ENCODE results near the gene MBP. TPM values are rescaled to one million over a fixed set of nuclear protein-coding genes. Genes with fewer than 3 reads are reported as not detected.

The MBP gene
- polyA plus RNA-seq, 1 donor from 2014 or later, result 89.4 TPM

DNA sequence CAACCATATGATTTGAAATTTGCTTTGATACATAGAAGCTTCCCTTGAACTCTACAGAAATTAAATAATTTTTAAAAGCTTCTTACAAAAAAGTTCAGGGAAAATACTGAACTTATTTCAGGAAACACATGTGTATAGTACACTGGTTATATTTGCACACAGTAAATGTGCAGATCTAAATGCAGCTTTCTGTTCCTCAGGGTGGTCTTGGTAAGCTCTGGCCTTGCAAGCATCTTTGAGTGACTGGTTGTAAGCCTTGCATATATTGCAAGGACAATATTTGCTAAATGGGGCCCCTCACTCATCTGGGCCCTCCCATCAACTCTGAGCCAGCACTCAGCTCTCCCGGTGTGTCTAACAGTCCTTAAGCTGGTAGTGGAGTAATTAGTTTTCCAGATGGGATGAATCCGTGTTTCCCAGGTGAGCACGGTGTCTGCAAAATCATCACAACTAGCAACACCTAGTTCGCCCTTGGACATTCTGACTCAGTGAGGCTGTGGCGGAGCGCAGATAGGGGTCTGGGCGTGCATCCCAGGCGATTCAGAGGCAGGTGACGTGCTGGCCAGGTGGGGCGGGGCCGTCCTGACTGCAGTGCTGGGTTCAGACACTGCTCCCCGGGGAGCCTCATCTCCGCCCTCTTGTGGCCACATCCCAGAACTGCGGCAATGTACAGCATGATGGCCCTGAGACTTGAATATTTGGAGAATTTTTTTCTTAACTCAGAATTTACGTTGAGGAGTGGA, 149.6 kb downstream of the MBP start:
- Mint-ChIP-seq H3K27ac (peak overlapping the region; percentile 85 to 98 (median 93)), H3K27me3 (peaks cover 1% of the 10 kb centered on the region), H3K9me3 (peaks cover 0 to 10% (median 0%) of the 10 kb centered on the region in 3 donors), H3K4me1 (peaks cover 41 to 51% (median 44%) of the 10 kb centered on the region in 3 donors), H3K36me3 (peaks cover 6% of the 10 kb centered on the region), H3K4me3 (peak overlapping the region; percentile 58 to 91 (median 82))

DNA sequence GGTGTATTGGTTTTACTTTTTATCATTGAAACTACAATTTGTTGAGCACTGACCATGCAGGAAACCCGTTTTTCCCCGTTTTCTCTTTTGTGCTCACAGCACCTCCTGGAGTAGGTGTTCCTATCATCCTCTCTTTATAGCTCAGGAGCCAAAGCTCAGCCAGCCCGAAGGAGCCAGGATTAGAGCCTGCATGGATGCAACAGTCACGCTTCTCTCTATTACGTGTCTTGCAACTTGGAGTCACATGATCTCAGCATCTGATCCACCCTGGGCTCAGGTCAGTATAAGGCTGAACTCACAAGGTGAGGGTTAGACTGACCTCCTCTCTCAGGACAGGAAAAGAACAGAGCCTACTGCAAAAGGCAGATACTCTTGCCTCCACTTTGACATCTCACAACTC, 150.5 kb downstream of the MBP start:
- Mint-ChIP-seq H3K4me3 (peak overlapping the region; percentile 72 to 94 (median 78)), H3K27me3 (no peaks in the 10 kb centered on the region), H3K36me3 (peaks cover 6% of the 10 kb centered on the region), H3K27ac (peak overlapping the region; percentile 93 to 99 (median 98)), H3K9me3 (peaks cover 0 to 10% (median 0%) of the 10 kb centered on the region in 3 donors), H3K4me1 (peaks cover 45 to 56% (median 47%) of the 10 kb centered on the region in 3 donors)

GRCh38 chr18:76981396-76981968, 151.1 kb downstream of the MBP start:
- Mint-ChIP-seq H3K4me1 (peaks cover 48 to 60% (median 50%) of the 10 kb centered on the region in 3 donors), H3K27ac (peak overlapping the region; percentile 93 to 99 (median 98)), H3K4me3 (peak overlapping the region; percentile 72 to 94 (median 78)), H3K36me3 (peaks cover 6% of the 10 kb centered on the region), H3K27me3 (no peaks in the 10 kb centered on the region), H3K9me3 (peaks cover 0 to 10% (median 0%) of the 10 kb centered on the region in 3 donors)

- Mint-ChIP-seq H3K27ac (peak overlapping the region; percentile 93 to 99 (median 98)), H3K4me1 (peaks cover 48 to 63% (median 51%) of the 10 kb centered on the region in 3 donors), H3K9me3 (peaks cover 0 to 10% (median 0%) of the 10 kb centered on the region in 3 donors), H3K4me3 (peak overlapping the region; percentile 72 to 94 (median 78)), H3K27me3 (no peaks in the 10 kb centered on the region), H3K36me3 (peaks cover 6% of the 10 kb centered on the region)
These were observed 151.8 kb downstream of the MBP start for GRCh38 chr18:76980663-76981395.

GRCh38 chr18:76979906-76980305, 152.7 kb downstream of the MBP start:
- peaks cover 0 to 10% (median 0%) of the 10 kb centered on the region in 3 donors for H3K9me3 Mint-ChIP-seq
- H3K4me3 Mint-ChIP-seq, result peak overlapping the region in 3 of 4 donors; percentile 50 to 94 (median 77)
- H3K36me3 Mint-ChIP-seq, result peaks cover 6% of the 10 kb centered on the region
- H3K27me3 Mint-ChIP-seq, result no peaks in the 10 kb centered on the region
- H3K4me1 Mint-ChIP-seq, result peaks cover 48 to 63% (median 51%) of the 10 kb centered on the region in 3 donors
- peak overlapping the region; percentile 93 to 99 (median 98) for H3K27ac Mint-ChIP-seq

GRCh38 chr18:76979111-76979751, 153.4 kb downstream of the MBP start:
- Mint-ChIP-seq H3K36me3 (peaks cover 6% of the 10 kb centered on the region), H3K4me1 (peaks cover 48 to 63% (median 51%) of the 10 kb centered on the region in 3 donors), H3K4me3 (peak overlapping the region; percentile 63 to 94 (median 90))

GRCh38 chr18:76978616-76979015, 154.0 kb downstream of the MBP start:
- Mint-ChIP-seq H3K9me3 (peaks cover 0 to 10% (median 0%) of the 10 kb centered on the region in 3 donors), H3K36me3 (peaks cover 6% of the 10 kb centered on the region), H3K27me3 (no peaks in the 10 kb centered on the region), H3K27ac (peak overlapping the region; percentile 93 to 99 (median 97)), H3K4me1 (peaks cover 48 to 62% (median 51%) of the 10 kb centered on the region in 3 donors), H3K4me3 (peak overlapping the region; percentile 63 to 93 (median 82))

More at GRCh38 chr18:76979111-76979751, 153.4 kb downstream of the MBP start:
- Mint-ChIP-seq H3K9me3 (peaks cover 0 to 10% (median 0%) of the 10 kb centered on the region in 3 donors), H3K27ac (peak overlapping the region; percentile 93 to 99 (median 97)), H3K27me3 (no peaks in the 10 kb centered on the region)

- Mint-ChIP-seq H3K4me1 (peaks cover 40 to 54% (median 45%) of the 10 kb centered on the region in 3 donors), H3K27ac (peak overlapping the region in 2 of 3 donors; percentile 93 to 99), H3K9me3 (peaks cover 0 to 10% (median 0%) of the 10 kb centered on the region in 3 donors)
These were observed 154.8 kb downstream of the MBP start for GRCh38 chr18:76977684-76978232.

DNA sequence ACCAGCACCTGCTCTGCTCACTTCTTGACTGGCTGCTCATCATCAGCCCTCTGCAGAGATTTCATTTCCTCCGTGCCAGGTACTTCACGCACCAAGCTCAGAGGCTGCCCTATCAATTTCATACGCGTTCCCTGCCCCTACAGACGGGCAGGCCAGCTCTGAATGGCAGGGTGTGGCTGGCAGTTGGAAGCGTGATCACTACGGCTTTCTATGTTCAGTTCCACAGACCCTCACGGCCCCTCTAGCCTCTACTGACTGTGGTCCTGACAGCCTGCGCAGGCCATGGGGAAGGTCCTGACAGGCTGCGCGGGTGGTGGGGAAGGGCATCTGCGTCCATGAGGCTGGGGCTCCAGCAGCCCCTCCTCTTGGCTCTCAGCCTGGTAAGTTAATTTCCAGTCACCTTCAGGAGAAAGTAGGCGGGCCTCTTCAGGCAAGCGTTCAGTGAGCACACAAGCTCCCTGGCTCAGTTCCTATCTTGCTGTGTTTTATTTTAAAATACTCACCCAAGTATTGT, 155.4 kb downstream of the MBP start:
- H3K9me3 Mint-ChIP-seq, result peaks cover 0 to 10% (median 0%) of the 10 kb centered on the region in 3 donors
- peaks cover 9% of the 10 kb centered on the region for H3K36me3 Mint-ChIP-seq
- H3K4me1 Mint-ChIP-seq, result peaks cover 34 to 51% (median 41%) of the 10 kb centered on the region in 3 donors
- H3K27me3 Mint-ChIP-seq, result no peaks in the 10 kb centered on the region
- H3K4me3 Mint-ChIP-seq, result peak overlapping the region in 1 of 4 donors; percentile 45
- peak overlapping the region in 2 of 3 donors; percentile 85 to 93 for H3K27ac Mint-ChIP-seq

More at GRCh38 chr18:76977684-76978232, 154.8 kb downstream of the MBP start:
- peaks cover 9% of the 10 kb centered on the region for H3K36me3 Mint-ChIP-seq
- H3K27me3 Mint-ChIP-seq, result no peaks in the 10 kb centered on the region
- peak overlapping the region in 1 of 4 donors; percentile 93 for H3K4me3 Mint-ChIP-seq

DNA sequence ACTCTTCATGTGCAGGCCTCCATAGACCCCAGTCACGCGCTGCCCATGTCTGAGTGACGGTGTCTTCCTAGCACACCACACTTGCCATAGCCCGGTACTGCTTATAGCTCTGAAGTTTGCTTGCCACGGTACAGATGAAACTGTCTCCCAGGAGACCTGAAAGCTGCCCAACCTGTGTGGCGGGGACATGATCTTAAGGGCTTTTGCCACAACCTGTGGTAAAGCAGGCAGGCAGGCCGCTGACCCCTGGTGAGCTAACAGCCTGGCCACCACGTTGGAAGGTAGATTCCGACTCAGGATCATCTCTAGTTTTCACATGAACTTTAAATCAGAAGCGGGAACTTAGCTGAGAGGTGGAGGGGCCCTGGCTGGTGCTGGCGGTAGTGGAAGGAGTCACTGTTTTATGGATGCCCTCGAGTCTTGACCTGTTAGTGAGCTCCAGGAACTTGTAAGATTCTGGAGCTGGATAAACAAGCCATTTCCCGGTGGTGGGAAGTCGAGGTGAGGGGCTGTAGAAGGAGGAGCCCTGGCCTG, 156.9 kb downstream of the MBP start:
- Mint-ChIP-seq H3K27me3 (no peaks in the 10 kb centered on the region), H3K4me1 (peaks cover 30 to 49% (median 32%) of the 10 kb centered on the region in 3 donors), H3K36me3 (peaks cover 9% of the 10 kb centered on the region), H3K27ac (no peak overlapping the region), H3K9me3 (peaks cover 0 to 10% (median 0%) of the 10 kb centered on the region in 3 donors), H3K4me3 (no peak overlapping the region)

GRCh38 chr18:76974386-76974785, 158.2 kb downstream of the MBP start:
- Mint-ChIP-seq H3K27ac (no peak overlapping the region), H3K9me3 (peaks cover 0 to 9% (median 0%) of the 10 kb centered on the region in 3 donors), H3K36me3 (peaks cover 9% of the 10 kb centered on the region), H3K27me3 (no peaks in the 10 kb centered on the region), H3K4me1 (peaks cover 27 to 39% (median 27%) of the 10 kb centered on the region in 3 donors), H3K4me3 (no peak overlapping the region)

DNA sequence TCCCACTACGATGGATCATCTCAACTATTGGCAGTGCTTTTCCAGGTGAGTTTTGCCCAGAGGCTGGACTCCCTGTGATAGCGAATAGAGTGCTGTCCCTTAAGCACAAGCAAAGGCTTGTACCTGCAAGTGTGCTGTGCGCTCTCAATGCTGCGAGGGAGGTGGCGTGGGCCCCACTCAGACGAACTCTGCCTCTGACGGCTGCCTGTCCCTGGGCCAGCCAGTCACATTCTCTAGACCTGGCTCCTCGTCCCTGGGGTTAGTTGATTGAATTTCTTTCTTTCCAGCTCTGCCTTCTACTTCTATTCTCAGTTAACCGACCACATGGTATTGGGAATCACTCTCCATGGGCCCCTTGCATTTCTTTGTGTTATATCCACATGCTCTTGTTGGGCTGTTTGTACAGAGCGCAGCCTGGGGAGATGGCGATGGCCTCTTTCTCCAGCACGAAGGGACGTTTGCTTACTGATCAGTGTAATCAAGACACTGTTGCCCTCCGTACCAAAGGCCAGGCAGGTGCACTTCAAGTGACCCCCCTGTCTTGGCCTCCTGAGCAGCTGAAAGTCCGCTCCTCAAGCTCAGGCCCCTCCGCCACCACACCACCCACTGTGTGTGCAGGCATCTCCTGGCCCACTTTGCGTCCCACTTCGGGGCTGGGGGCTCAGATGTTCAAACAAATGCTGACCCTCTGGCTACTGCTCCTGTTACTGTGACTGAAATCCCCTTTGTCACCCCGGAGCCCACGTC, 158.9 kb downstream of the MBP start:
- H3K27me3 Mint-ChIP-seq, result no peaks in the 10 kb centered on the region
- peaks cover 0 to 3% (median 0%) of the 10 kb centered on the region in 3 donors for H3K9me3 Mint-ChIP-seq
- H3K4me3 Mint-ChIP-seq, result no peak overlapping the region
- peaks cover 5% of the 10 kb centered on the region for H3K36me3 Mint-ChIP-seq
- peaks cover 22 to 32% (median 22%) of the 10 kb centered on the region in 3 donors for H3K4me1 Mint-ChIP-seq
- peak overlapping the region in 1 of 3 donors; percentile 16 for H3K27ac Mint-ChIP-seq
